Measurements from ENCODE around the gene KRT76.
"Not testable (repeated sequence)": the region's sequence is repeated elsewhere in the genome, so short reads cannot be mapped to it uniquely, and the experiment has no call there.

The KRT76 gene

DNA sequence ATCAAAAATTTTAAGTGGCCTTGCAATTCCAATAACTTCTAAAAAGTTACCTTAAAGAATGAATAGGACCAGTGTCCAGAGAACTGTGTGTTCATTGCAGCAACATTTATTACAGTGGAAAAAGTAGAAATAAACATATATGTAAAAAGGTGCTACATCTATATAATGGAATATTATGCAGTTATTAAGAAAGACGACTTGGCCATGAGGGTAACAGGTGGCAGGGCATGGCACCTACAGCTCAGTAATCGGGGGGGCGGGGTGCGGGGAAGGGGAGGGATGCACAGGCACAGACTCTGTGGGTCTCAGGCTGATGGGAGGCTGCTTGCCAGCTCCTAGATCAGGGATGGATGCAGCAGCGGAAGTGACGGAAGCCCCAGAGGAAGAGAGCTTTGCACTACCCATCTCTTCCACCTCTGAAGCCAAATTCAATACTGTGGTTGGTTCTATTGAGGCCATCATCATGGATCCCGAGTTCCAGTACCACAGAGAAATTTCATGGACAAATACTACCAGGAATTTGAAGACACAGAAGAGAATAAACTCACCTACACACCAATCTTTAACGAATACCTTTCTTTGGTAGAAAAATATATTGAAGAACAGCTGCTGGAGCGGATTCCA, 14.0 kb downstream of the KRT76 start:
- in situ Hi-C loops (cut with MboI; ENCODE audit: low sequenced_read_pairs): no loop called here

DNA sequence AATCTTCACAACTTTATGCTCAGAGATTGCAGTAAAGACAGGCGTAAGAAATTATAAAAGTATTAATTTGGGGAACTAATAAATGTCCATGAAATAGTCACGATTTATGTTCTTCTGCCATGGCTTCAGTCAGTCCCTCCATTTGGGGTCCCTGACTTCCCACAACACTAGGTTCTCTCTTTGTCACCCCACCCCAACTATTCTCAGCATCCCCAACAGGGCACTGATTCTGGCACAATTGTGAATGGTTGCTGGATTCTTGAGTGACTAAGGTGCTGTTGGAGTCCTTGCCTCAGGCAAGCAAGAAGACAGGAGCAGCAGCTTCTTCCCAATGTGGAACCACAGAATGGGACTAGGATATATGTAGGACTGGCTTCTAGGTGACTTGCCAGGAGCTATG, 15.3 kb downstream of the KRT76 start:
- in situ Hi-C loops (cut with MboI; ENCODE audit: low sequenced_read_pairs): no loop called here

DNA sequence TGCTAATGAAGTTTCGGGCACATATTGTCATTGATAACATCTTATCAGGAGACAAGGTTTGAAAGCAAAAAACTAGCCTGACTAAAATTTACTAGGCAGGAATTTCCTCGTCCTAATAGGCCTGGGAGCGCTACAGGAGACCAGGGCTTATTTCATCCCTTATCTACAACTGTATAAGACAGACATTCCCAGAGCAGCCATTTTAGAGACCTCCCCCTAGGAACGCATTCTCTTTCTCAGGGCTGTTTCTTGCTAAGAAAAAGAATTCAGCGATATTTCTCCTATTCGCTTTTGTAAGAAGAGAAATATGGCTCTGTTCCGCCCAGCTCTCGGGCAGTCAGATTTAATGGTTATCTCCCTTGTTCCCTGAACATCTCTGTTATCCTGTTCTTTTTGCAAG, 15.9 kb downstream of the KRT76 start:
- in situ Hi-C loops (cut with MboI; ENCODE audit: low sequenced_read_pairs): not testable (repeated sequence)

DNA sequence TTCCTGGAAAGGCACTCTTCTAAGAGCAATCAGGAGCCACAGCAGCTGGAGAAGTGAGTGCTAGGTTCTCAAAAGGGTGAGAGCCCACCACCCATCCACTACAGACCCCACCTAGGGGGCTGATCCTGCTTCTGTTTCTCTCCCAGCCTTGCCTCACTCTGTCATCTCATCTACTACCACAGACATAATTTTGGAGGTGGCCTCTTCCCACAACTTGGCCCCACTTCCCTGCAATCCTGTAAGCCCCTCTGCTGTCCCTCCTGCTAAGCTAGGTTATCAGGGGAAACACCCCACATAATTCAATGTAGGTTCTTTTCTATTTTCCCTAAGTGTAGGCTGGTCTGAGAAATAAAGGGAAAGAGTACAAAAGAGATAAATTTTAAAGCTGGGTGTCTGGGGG, 16.5 kb downstream of the KRT76 start:
- in situ Hi-C loops (cut with MboI; ENCODE audit: low sequenced_read_pairs): no loop called here

DNA sequence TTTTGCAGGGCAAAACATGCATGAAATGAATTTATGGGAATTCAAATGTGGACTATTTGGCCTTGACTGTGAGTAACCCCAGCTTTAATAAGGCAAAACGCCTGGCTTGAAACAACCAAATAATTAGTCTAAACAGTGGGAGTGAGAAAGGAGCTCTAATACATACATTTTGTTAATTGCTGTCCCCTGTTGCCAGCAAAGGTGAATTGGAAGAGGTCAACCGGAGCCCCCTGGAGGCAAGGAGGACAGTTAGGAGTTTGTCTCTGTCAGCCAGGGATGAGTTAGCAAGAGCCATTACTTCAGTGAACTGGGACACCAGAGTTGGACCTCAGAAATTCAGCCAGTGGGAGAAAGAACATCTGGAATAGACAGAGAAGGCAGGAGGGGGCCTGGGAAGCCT, 17.4 kb downstream of the KRT76 start:
- in situ Hi-C loops (cut with MboI; ENCODE audit: low sequenced_read_pairs): no loop called here

DNA sequence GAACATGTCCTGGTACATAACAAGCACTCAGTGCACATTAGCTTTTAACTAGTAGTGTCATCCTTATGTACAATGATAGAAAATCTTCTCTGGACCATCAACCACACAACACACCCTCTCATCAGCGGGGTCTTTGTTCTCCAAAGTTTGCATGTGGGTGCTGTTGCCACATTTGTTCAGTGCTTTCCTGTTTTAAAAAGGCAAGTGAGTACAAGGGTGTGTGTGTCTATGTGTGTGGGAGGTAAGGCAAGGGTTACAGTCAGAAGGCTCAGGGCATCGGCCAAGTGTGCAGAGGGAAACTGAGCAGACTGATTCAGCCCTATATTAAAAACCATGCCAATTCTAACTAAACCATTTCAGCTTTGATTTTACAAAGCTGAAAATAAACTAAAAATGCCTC, 17.9 kb downstream of the KRT76 start:
- in situ Hi-C loops (cut with MboI; ENCODE audit: low sequenced_read_pairs): no loop called here

DNA sequence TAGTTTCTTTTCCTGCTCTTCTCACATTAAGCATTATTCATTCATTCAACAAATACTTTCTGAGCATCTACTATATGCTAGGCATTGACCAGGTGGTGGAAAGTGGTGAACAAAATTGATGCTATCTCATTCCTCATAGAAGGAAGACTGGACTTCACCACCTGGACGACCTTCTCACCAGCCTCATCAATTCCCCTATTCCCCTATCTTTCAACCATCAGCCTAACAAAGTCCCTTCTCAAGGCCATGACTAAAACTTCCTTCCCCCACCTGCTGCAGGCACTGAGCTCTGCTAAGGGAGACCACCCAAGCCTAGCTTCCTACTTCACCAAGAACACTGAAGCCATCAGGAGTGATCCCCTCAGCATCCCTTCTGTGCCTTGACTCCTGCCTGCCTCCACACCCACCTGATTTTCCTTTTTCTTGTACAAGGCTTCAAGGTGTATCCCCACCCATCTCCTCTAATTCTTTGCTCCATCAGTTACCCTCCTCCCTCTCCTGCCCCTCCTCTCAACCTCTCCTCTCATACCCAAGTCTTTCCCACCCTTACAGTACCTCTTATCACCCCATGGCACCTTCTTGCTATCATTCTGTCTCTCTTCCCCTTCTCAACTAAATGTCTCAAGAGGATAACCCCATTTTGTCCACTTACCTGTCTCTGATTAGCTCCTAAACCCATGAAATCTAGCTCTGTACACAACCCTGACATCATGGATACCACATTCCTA, 19.5 kb downstream of the KRT76 start:
- in situ Hi-C loops (cut with MboI; ENCODE audit: low sequenced_read_pairs): no loop called here

DNA sequence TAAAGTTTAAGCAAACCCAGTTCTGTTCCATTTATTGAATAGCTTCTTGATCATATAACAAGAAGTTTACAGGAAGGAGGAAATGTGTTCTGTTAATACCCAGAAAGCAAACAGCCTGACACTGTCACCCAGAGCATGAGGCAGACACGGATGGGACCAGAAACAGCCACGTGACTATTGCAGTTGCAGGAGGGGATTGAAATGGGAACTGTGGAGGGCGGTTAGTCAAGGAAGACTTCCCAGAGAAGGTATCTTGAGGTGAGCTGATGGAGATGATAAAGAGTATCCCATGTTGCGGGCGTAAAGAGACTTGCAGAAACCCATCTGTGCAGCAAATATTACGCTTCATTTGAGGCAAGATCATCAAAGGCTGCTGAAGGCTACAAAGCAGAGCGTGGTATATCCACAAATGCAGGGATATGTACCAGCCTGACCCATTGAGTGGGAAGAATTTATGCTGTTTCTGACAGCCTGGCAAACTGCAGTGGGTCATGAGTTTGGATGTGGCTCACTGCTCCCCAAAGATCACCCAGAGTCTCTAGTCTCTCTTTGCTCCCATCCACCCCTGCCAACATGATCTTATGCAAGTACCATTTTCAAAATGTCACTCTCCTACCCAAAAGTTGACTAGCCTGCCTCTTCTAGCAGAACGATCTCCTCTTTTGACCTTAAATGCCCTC, 20.7 kb downstream of the KRT76 start:
- in situ Hi-C loops (cut with MboI; ENCODE audit: low sequenced_read_pairs): no loop called here

DNA sequence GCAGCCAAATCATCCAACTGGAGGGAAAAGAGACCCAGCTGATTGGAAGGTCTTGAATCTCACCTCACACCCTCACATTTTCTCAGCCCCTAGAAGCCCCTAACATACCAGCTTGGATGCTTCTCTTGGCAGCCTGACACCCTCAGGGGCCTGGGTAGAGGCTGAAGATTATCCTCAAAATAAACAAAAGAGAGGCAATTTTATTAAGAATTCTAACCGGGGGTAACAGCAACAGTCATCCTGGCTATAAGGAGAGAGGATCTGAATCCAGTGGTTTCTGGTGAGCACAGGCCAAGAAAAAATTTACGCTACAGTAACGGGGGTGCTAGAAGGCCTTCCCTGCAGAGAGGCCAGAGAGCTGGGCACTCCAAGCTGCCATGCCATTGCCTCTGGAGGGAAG, 21.6 kb downstream of the KRT76 start:
- in situ Hi-C loops (cut with MboI; ENCODE audit: low sequenced_read_pairs): no loop called here

DNA sequence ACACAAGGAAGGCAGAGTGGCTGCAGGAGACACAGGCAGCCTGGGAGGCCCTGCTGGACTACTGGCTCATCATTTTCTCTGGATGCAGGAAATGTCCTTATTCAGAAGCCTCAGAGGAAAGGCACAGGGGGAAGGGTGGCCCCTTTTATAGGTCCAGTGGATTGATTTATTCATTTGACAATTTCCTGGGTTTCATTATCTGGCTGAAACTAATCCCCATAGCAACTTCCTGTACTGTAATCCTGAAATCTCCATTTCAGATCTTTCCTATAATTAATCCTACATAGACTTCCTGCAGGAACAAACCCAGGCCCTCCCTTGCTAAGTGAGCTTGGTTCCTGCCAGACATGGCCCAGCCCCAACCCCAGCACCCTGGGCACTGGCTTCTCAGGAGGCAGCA, 23.0 kb downstream of the KRT76 start:
- in situ Hi-C loops (cut with MboI; ENCODE audit: low sequenced_read_pairs): no loop called here

DNA sequence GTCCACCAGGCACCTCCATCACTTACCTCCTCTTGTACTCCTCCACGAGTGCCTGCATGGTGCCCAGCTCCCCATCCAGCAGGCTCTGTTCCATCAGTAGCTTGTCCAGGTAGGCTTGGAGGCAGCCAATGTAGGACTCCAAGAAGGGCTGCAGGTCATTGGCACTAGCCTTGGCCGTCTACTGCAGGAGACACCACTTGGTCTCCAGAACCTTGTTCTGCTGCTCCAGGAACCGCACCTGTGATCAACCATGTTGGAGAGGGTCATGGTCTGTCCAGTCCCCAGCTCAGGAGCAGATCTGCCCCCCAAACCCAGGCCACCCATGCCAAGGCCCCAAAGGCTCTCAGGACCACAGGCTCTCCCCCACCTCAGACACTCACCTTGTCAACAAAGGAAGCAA, 23.9 kb downstream of the KRT76 start:
- in situ Hi-C loops (cut with MboI; ENCODE audit: low sequenced_read_pairs): no loop called here

DNA sequence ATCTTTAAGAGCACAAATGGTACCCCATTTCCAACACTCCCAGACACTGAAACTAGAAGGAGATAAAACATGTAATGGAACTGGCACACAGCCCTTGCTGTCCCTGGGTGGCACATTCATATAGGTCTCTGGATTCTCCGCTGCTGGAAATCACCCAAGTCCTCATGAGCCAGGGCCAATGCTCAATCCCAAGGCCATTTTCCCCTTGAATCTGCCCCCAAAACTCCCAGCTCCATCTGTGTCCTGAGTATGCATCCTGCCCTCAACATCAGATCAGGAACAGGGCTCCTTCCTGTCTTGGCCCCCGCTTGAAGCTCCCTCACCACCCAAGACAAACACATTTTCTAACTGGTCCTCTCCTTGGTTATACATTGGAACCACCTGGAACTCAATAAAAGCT, 24.6 kb downstream of the KRT76 start:
- in situ Hi-C loops (cut with MboI; ENCODE audit: low sequenced_read_pairs): no loop called here

DNA sequence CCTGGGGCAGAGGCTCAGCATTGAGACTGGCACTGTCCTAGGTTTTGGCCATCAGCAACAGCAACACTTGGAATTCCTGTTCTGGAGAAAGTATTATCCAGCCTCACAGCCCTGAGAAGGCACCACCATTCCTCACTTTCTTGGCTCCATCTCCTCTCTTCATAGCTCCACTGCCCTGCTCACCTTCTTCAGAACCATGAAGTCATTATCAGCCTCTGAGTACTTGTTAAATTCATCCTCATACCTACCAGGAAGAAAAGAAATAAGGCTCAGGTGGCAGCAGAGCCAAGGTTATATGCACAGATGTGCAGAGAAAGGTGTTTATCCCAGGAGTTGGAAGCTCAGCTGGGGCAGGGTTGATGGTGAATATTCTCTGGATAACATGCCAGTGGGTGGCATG, 25.4 kb downstream of the KRT76 start:
- in situ Hi-C loops (cut with MboI; ENCODE audit: low sequenced_read_pairs): no loop called here

DNA sequence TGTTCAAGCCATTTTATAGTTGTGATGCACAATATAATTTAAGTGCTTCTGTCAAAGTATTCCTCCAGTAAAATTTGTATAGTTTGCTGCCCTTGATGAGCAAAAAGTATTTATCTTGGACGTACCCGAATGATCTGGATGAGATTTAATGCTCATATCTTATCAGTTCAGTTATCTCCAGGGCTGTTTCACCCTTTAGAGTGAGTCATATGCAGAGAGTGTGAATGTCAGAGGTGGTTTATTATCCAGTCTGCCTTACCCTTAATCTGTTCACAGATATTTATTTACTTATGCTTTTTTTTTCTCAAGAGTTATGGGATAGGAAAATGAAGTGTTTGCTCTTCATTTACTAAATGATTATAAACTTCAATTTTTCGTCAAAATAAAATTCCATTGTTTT, 26.6 kb downstream of the KRT76 start:
- in situ Hi-C loops (cut with MboI; ENCODE audit: low sequenced_read_pairs): not testable (repeated sequence)

DNA sequence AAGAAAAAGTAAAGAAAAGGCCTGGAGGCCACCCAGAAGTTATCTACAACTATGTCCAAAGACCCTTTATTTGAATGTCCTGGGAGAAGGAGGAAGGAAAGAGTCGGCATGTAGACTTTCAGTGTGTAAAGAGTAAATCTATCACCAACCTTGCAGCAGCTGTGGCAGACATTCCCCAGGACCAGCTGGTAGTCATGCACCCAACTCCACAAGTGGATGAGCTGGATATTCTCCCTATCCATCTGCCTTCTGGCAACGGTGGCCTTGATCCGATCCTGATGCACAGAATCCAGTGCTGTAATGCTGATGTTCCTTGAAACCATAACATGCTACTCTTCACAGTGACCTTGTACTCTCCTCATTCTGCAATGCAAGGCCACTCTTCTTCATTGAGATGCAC, 27.3 kb downstream of the KRT76 start:
- in situ Hi-C loops (cut with MboI; ENCODE audit: low sequenced_read_pairs): no loop called here

DNA sequence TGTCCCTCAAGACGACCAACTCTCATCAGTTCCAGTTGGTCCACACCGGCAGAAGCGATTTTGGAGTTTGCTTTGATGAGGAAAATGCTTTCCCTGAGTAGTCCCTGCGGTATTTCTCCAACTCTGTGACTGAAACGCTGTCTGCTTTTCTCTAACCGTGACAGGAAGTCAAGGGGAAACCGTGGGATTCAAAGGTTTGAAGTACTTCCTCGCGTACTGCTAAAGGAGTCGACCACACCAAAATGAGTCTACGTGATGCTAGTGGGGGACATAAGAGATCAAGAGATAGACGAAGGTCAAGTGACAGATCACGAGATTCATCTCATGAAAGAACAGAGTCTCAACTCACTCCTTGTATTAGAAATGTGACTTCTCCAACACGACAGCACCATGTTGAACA, 28.6 kb downstream of the KRT76 start:
- in situ Hi-C loops (cut with MboI; ENCODE audit: low sequenced_read_pairs): no loop called here

DNA sequence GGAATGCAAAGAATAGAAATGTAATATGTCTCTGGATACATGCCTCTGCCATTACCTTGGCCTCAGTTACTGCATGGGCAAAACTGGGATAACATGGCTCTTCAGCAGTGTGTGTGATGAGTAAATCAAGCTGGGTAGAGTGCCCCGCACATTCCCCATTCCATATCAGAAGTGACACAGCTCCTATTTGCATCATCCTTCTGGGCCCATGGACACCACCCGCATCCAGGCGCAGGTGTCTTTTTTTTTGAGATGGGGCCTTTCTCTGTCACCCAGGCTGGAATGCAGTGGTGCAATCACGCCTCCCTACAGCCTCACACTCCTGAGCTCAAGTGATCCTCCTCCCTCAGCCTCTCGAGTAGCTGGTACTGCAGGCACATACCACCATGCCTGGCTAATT, 31.6 kb downstream of the KRT76 start:
- in situ Hi-C loops (cut with MboI; ENCODE audit: low sequenced_read_pairs): no loop called here

DNA sequence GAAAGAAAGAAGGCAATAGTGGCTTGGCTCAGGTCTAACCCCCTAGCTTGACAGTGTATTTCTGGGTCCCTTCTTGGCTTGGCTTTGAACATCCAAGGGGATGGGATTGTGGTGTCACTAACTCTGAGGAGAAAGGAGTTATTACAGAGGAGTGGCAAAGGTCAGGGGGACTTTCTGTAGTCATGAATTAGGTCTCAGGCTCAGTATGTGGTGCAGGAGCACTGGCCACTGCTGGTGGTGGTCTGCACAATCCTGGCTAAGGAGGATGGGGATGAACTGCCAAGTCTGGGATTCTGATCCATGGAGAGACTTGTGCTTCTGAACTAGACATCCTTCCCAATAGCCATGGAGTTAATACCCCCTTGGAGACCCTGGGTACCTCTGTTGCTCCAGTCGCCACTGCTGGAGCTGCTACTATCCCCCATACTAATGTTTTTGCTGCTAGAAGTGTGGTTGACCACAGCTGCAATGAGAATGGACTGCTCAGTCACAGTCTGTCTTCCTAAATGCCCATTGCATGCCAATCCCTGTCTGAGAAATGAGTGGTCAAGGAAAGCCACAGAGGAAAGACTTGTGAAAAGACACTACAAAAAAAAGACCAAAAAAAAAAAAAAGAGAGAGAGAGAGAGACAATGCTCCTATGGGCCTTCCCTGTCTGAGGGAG, 32.5 kb downstream of the KRT76 start:
- in situ Hi-C loops (cut with MboI; ENCODE audit: low sequenced_read_pairs): no loop called here

DNA sequence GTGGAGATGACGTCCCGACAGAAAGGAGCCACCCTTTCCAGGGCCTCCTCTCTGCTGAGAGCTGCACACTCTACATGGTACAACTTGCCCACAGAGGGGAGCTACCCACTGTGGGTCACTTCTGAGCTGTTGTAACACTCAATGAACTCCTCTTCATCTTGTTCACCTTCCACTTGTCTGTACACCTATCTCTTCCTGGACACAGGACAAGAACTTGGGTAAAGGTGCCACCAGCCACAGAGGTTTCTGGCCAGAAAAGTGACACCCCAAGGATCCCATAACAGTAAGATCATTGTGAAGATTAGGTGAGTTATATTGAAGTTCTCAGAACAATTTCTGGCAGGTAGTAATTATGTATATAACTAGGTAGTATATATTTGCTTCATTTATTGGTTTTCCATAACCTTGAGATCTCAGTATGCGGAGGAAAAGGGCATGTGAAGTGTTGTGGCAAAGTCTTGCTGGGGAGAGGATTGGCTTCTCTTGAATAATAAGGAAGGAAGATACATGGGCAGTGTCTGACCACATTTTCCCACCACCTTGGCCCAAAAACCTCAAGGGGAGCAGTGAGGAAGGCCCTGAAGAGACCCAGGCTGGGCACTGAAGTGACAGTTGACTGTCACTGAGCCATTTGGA, 34.2 kb downstream of the KRT76 start:
- in situ Hi-C loops (cut with MboI; ENCODE audit: low sequenced_read_pairs): no loop called here

DNA sequence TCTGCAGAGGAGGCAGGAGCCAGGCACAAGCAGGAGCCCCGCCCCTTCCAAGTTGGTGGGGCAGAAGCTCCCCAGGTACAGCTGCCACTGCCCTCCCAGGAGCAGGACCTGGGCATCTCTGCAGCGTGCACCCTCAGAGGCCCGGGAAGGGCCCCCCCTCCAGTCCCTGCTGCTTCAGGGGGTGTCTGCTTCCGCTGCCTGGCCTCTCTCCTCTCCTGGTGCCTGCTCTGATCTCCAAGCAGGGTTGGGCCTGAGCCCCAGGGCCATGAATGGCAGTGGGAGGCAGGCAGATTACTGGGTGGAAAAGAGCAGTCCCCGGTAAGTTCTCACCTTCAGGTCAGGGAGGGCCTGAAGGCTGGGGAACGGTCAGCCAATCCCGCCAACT, 35.0 kb downstream of the KRT76 start:
- in situ Hi-C loops (cut with MboI; ENCODE audit: low sequenced_read_pairs): no loop called here

DNA sequence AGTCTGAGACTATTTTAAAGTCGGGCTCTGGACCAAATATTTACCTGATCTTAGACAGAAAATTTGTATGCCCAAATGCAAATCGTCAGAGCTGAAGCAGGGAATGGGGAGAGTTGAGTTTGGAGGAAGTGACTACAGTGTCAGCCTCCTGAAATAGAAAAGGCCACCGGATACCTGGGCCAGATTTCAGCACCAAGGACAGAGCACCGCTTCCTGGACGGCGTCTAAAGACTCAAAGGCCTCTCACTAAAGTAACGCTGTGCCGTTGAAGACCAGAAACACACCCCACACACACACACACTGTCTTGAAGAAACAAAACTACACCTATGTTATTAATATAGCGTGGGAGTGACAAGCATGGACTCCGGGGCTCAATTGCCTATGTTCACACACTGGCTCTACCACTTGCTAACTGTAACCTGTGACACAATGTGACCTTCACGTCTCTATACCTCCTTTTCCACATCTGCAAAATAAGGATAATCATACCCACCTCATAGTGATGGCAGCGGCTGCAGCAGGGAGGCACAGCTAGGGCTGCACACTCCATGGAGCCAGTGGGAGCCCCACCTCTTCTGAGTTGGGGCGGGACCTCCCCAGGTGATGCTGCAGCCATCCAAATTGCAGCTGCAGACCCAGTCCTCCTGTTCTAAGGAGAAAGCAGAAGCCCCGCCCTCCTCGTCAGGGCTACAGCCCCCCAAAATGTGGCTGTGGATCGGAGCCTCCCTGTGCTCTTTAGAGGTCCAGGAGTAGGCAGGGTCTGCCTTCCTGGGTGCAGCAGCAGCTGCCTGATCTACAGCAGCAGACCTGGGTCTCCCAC, 35.6 kb downstream of the KRT76 start:
- in situ Hi-C loops (cut with MboI; ENCODE audit: low sequenced_read_pairs): no loop called here

Measured in HL-60/S4 treated with retinoic acid at 250 ng/mL for 4 days and 3 days (cell line).